H1 (cell line): ENCODE results near the gene FHIT. TPM values are rescaled to one million over a fixed set of nuclear protein-coding genes. Genes with fewer than 3 reads are reported as not detected.

Experiments used
- CBX8 ChIP-seq: fragments of 300-800, 300-1000 bp; sonication (generic); IDR thresholded peaks from 2 replicates; pipeline ENCODE4 v1.7.1; 2016; ENCODE audit warnings: low read depth, low read length, borderline replicate concordance
- CTCF ChIP-seq, 3 experiments: IDR thresholded peaks; 1 replicate in 2 of 3; 2 replicates in 1 of 3; pipeline versions ENCODE4 v1.5.1 to v1.6.1; 2011; ENCODE audit warnings: low read length in 3 of 3, mild to moderate bottlenecking in 3 of 3, inconsistent platforms in 2 of 3, low read depth in 1 of 3, moderate library complexity in 1 of 3; ENCODE audit not compliant: insufficient read depth in 1 of 3; ENCODE audit errors: control extremely low read depth in 1 of 3
- NANOG ChIP-seq: IDR thresholded peaks from 2 replicates; pipeline ENCODE4 v1.6.1; 2011; ENCODE audit warnings: low read length, low read depth, mild to moderate bottlenecking, inconsistent platforms; ENCODE audit not compliant: insufficient read depth, poor library complexity, severe bottlenecking
- SIX5 ChIP-seq: IDR thresholded peaks from 2 replicates; pipeline ENCODE4 v1.6.1; 2011; ENCODE audit warnings: mild to moderate bottlenecking, low read depth, low read length
- SRF ChIP-seq: IDR thresholded peaks from 2 replicates; pipeline ENCODE4 v1.6.1; 2011; ENCODE audit warnings: mild to moderate bottlenecking, low read depth, low read length, moderate library complexity
- TAF1 ChIP-seq: IDR thresholded peaks from 2 replicates; pipeline ENCODE4 v1.6.1; 2011; ENCODE audit warnings: mild to moderate bottlenecking, low read depth, low read length
- polyA plus RNA-seq, 7 experiments: library from polyadenylated mRNA; depleted of rRNA in 3 of 7; stranded (reverse) in 5 of 7; unstranded in 2 of 7; fragments of >200 nt in 5 of 7; fragments of 200-250 nt in 2 of 7; gene quantifications; 1 replicate in 5 of 7; 2 replicates in 1 of 7; 4 replicates in 1 of 7; pipeline versions ENCODE4 v1.2.1 to v1.2.3, GENCODE V29; 2011 to 2013; ENCODE audit warnings: missing spikeins in 2 of 7, mixed read lengths in 2 of 7
- total RNA-seq: library from RNA; stranded (reverse); fragmentation: NEBNext Ultra II Directional; extraction: Animal tissue kit (Norgen Biotek cat#: 25700); gene quantifications from 2 replicates; pipeline ENCODE4 v1.2.1, GENCODE V29; 2021

The FHIT gene
- total and polyA plus RNA-seq, 2 of the 8 experiments (the other 6 are each of a cell fraction or from before 2014, with no cell fraction given), result 1.2 to 3.2 TPM

GRCh38 chr3:61092870-61093269 is 158.4 kb downstream of the FHIT start (continued):
- TF ChIP-seq SIX5 (no peak), NANOG (no peak), SRF (no peak), CTCF (IDR thresholded peaks at IDR 0.05; ENCODE audit: control extremely low read depth in 1 of 3, insufficient read depth in 1 of 3, low read depth in 1 of 3, low read length in 3 of 3) (no peak), TAF1 (no peak), CBX8 (no peak)
